DOHH2 (cell line): ENCODE measurements around the gene ANKRD33B.

Source experiments
- H3F3A ChIP-seq: fragments of 200-600 bp; sonication (generic), shearing (Covaris generic); 2 replicates; pipeline ENCODE4 v1.6.0; 2016; ENCODE audit warnings: antibody characterized with exemption, mild to moderate bottlenecking; ENCODE audit not compliant: control insufficient read depth, insufficient read depth
- H3K27ac ChIP-seq: fragments of 200-600 bp; sonication (generic); 2 replicates; pipeline ENCODE4 v1.5.1; 2014; ENCODE audit warnings: low read depth, mild to moderate bottlenecking, low read length, moderate library complexity
- H3K27me3 ChIP-seq: fragments of 200-600 bp; sonication (generic); 2 replicates; pipeline ENCODE4 v1.6.1; 2014; ENCODE audit warnings: mild to moderate bottlenecking, low read length, mixed read lengths; ENCODE audit not compliant: control insufficient read depth
- H3K36me3 ChIP-seq: fragments of 200-600 bp; sonication (generic); 2 replicates; pipeline ENCODE4 v1.6.1; 2014; ENCODE audit warnings: mild to moderate bottlenecking, low read length, moderate library complexity, mixed read lengths; ENCODE audit not compliant: control insufficient read depth
- H3K4me1 ChIP-seq: fragments of 200-600 bp; sonication (generic); 2 replicates; pipeline ENCODE4 v1.6.1; 2014; ENCODE audit warnings: mild to moderate bottlenecking, low read length, mixed read lengths; ENCODE audit not compliant: control insufficient read depth
- H3K4me2 ChIP-seq: fragments of 200-600 bp; sonication (generic); 2 replicates; pipeline ENCODE4 v1.6.0; 2014; ENCODE audit warnings: mild to moderate bottlenecking, low read length, moderate library complexity
- H3K4me3 ChIP-seq: fragments of 200-600 bp; sonication (generic); 2 replicates; pipeline ENCODE4 v1.5.1; 2014; ENCODE audit warnings: mild to moderate bottlenecking, low read length, mixed read lengths
- H3K79me2 ChIP-seq: fragments of 200-600 bp; sonication (generic); 2 replicates; pipeline ENCODE4 v1.6.1; 2014; ENCODE audit warnings: mild to moderate bottlenecking, low read length, mixed read lengths; ENCODE audit not compliant: control insufficient read depth
- H3K9me2 ChIP-seq: fragments of 200-600 bp; sonication (generic); replicated peaks from 2 replicates; pipeline ENCODE4 v1.6.1; 2014; ENCODE audit warnings: mild to moderate bottlenecking, low read length, mixed read lengths; ENCODE audit not compliant: control insufficient read depth
- H3K9me3 ChIP-seq: fragments of 200-600 bp; sonication (generic); 2 replicates; pipeline ENCODE4 v1.6.1; 2014; ENCODE audit warnings: antibody characterized with exemption, low read length, mixed read lengths; ENCODE audit not compliant: control insufficient read depth, insufficient read depth
- H4K20me1 ChIP-seq: fragments of 200-600 bp; sonication (generic); 2 replicates; pipeline ENCODE4 v1.6.0; 2014; ENCODE audit warnings: low read depth, mild to moderate bottlenecking, antibody characterized with exemption, low read length, moderate library complexity; ENCODE audit not compliant: control insufficient read depth, insufficient read depth
- EZH2phosphoT487 ChIP-seq: fragments of 200-600 bp; sonication (generic); IDR thresholded peaks from 2 replicates; pipeline ENCODE4 v1.6.1; 2017; ENCODE audit warnings: borderline replicate concordance, mild to moderate bottlenecking, antibody characterized with exemption, low read length, moderate library complexity, mixed read lengths
- TF ChIP-seq, protein P1 (sequence below): fragments of 200-600 bp; sonication (generic); IDR thresholded peaks from one replicate; pipeline ENCODE4 v1.5.1; 2014; ENCODE audit warnings: antibody characterized with exemption, mild to moderate bottlenecking, low read depth, low read length; ENCODE audit not compliant: poor library complexity, severe bottlenecking

Gene ANKRD33B

GRCh38 chr5:10653751-10654400 is 90.0 kb downstream of the ANKRD33B start:
- H3K4me3 ChIP-seq = no peak overlapping the region
- TF ChIP-seq EZH2phosphoT487 = no peak
- TF ChIP-seq, protein P1, sequence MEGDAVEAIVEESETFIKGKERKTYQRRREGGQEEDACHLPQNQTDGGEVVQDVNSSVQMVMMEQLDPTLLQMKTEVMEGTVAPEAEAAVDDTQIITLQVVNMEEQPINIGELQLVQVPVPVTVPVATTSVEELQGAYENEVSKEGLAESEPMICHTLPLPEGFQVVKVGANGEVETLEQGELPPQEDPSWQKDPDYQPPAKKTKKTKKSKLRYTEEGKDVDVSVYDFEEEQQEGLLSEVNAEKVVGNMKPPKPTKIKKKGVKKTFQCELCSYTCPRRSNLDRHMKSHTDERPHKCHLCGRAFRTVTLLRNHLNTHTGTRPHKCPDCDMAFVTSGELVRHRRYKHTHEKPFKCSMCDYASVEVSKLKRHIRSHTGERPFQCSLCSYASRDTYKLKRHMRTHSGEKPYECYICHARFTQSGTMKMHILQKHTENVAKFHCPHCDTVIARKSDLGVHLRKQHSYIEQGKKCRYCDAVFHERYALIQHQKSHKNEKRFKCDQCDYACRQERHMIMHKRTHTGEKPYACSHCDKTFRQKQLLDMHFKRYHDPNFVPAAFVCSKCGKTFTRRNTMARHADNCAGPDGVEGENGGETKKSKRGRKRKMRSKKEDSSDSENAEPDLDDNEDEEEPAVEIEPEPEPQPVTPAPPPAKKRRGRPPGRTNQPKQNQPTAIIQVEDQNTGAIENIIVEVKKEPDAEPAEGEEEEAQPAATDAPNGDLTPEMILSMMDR = no peak
- H3F3A ChIP-seq = no peaks in the 10 kb centered on the region
- H3K9me2 ChIP-seq = no peaks in the 10 kb centered on the region
- no peaks in the 10 kb centered on the region for H3K79me2 ChIP-seq
- no peak overlapping the region for H3K27ac ChIP-seq
- no peaks in the 10 kb centered on the region for H3K4me1 ChIP-seq
- no peaks in the 10 kb centered on the region for H3K27me3 ChIP-seq
- H4K20me1 ChIP-seq = no peaks in the 10 kb centered on the region
- H3K36me3 ChIP-seq = no peaks in the 10 kb centered on the region
- H3K9me3 ChIP-seq = no peaks in the 10 kb centered on the region
- no peak overlapping the region for H3K4me2 ChIP-seq

GRCh38 chr5:10654566-10654965 is 90.7 kb downstream of the ANKRD33B start:
- TF ChIP-seq, protein P1 = no peak
- TF ChIP-seq EZH2phosphoT487 = no peak
- H3K9me3 ChIP-seq = no peaks in the 10 kb centered on the region
- H3K27ac ChIP-seq = no peak overlapping the region
- H4K20me1 ChIP-seq = no peaks in the 10 kb centered on the region
- no peaks in the 10 kb centered on the region for H3K27me3 ChIP-seq
- no peaks in the 10 kb centered on the region for H3F3A ChIP-seq
- no peaks in the 10 kb centered on the region for H3K4me1 ChIP-seq
- no peak overlapping the region for H3K4me2 ChIP-seq
- H3K36me3 ChIP-seq = no peaks in the 10 kb centered on the region
- H3K79me2 ChIP-seq = no peaks in the 10 kb centered on the region
- H3K9me2 ChIP-seq = no peaks in the 10 kb centered on the region
- no peak overlapping the region for H3K4me3 ChIP-seq

- H3K27ac ChIP-seq = no peak overlapping the region
- H3K4me3 ChIP-seq = no peak overlapping the region
- no peaks in the 10 kb centered on the region for H3K9me2 ChIP-seq
Observed at GRCh38 chr5:10655161-10655971, 91.5 kb downstream of the ANKRD33B start.

More at GRCh38 chr5:10655161-10655971, 91.5 kb downstream of the ANKRD33B start:
- H3K27me3 ChIP-seq = no peaks in the 10 kb centered on the region
- no peaks in the 10 kb centered on the region for H3F3A ChIP-seq
- no peaks in the 10 kb centered on the region for H3K4me1 ChIP-seq
- H3K4me2 ChIP-seq = no peak overlapping the region
- H3K36me3 ChIP-seq = no peaks in the 10 kb centered on the region
- no peaks in the 10 kb centered on the region for H4K20me1 ChIP-seq
- TF ChIP-seq, protein P1 = no peak
- TF ChIP-seq EZH2phosphoT487 = no peak
- no peaks in the 10 kb centered on the region for H3K9me3 ChIP-seq
- H3K79me2 ChIP-seq = no peaks in the 10 kb centered on the region
